ENCODE measurements around the gene FALEC. TPM values are rescaled to one million over a fixed set of nuclear protein-coding genes. Genes with fewer than 3 reads are reported as not detected.

The FALEC gene
- total and polyA plus RNA-seq, 2 of the 8 experiments (the other 6 are each of a cell fraction or from before 2014, with no cell fraction given) = not detected

DNA sequence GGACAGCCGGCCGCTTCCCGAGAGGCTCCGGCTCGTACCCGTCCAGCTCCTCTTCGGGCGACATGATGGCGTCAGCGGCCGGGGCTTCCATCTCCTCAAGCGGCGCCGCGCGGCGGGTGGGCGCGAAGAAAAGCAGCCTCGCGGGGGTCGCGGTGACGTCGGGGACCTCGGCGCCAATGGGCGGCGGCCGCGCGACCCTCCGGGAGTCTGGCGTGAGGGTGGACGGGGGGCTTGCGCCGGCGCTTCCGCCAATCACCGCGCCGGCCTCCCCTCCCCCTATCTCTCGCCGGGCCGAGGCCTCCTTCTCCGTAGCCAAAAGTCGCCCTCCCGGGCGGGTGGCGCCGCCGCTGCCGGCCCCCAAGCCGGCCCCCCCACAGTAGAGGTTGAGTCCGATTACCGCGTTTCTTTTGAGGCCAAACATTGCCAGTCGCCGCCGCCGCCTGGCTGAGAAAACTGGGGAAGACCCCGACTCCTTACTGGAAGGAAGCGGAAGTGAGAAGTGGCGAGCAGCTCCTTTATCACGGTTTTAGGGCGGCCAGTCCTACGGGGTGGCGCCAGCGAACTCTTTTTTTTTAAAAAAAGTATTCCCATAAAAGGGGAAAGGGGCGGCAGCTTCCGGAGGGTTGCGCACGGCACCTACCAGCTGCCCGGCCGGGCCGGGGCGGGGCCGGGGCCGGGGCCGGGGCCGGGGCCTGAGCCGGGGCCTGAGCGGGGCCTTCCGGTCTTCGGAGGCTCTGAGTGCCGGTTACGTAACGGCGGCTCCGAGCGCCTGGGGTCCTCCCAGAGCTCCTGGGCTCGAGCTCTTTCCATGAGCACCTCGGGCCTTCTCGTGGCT, 63.8 kb downstream of the FALEC start, which contains the start of gene MCL1:
Gene MCL1 (minus strand): TSS at position 501 of the 835 bp plus-strand sequence. CDS start 80 bp downstream, at position 421.
- FAIRE-seq = no peak
- H2BK120ac ChIP-seq (replicated peaks; ENCODE audit: low read depth, low read length) = peak within 1 kb of the TSS; percentile 24
- CTCF ChIA-PET (ENCODE audit: partially characterized antibody) = interaction anchor here (0.6 to 3.5 kb wide), 9 partner anchors 8 to 64 kb away, joined by 3 to 29 read pairs (median 4); no protein-coding TSS in a partner anchor
- H3K36me3 ChIP-seq (ENCODE audit: control insufficient read depth in 2 of 4, insufficient read depth in 4 of 4, low read length in 3 of 4) = peaks cover 24 to 45% (median 32%) of the 10 kb centered on the region in 4 experiments
- peak within 1 kb of the TSS; percentile 98 for H3K27ac ChIP-seq (ENCODE audit: low read depth, low read length)
- H3K9me3 ChIP-seq (ENCODE audit: insufficient read depth in 2 of 2, low read depth in 1 of 2, low read length in 1 of 2) = no peaks in the 10 kb centered on the region
- peaks cover 9% of the 10 kb centered on the region for H3K23me2 ChIP-seq (ENCODE audit: low read depth, low read length)
- H4K20me1 ChIP-seq (replicated peaks in 1 of 2; ENCODE audit: control insufficient read depth in 1 of 2, insufficient read depth in 2 of 2, low read length in 2 of 2) = peaks cover 29 to 33% of the 10 kb centered on the region in 2 experiments
- peak within 1 kb of the TSS; percentile 99 for H3K56ac ChIP-seq (replicated peaks; ENCODE audit: insufficient read length, low read depth, low read length)
- H3K27me3 ChIP-seq (replicated peaks in 1 of 4; ENCODE audit: control insufficient read depth in 3 of 4, extremely low read depth in 1 of 4, insufficient read depth in 3 of 4, low read length in 3 of 4) = no peaks in the 10 kb centered on the region
- peak within 1 kb of the TSS; percentile 99 for H3K18ac ChIP-seq (ENCODE audit: extremely low read depth, low read length)
- DNase-seq (ENCODE audit: low read depth in 1 of 2, low spot score in 2 of 2) = peak; percentile 82 to 90
- peaks cover 5 to 15% (median 13%) of the 10 kb centered on the region in 4 experiments for H3K4me1 ChIP-seq (replicated peaks in 1 of 4; ENCODE audit: control insufficient read depth in 3 of 4, insufficient read depth in 4 of 4, low read length in 3 of 4)
- H4K91ac ChIP-seq (replicated peaks; ENCODE audit: insufficient read length, low read length) = peak within 1 kb of the TSS; percentile 96
- H3K23ac ChIP-seq (ENCODE audit: insufficient read length) = no peak within 1 kb of the TSS
- peak within 1 kb of the TSS; percentile 100 for H3K4me3 ChIP-seq (ENCODE audit: extremely low read depth in 1 of 4, insufficient read depth in 2 of 4, low read depth in 3 of 4, low read length in 4 of 4)
- peak within 1 kb of the TSS; percentile 100 for H2BK5ac ChIP-seq (ENCODE audit: low read depth, low read length)
- no peak within 1 kb of the TSS for H2BK20ac ChIP-seq (ENCODE audit: low read length)
- WGBS, 2 experiments (ENCODE audit: extremely low coverage in 1 of 2, insufficient coverage in 1 of 2, insufficient read length in 1 of 2, insufficient replicate concordance in 2 of 2, low coverage in 1 of 2, low lambda C conversion rate in 2 of 2, missing lambda C conversion rate in 1 of 2) = 2% methylated on average over 56 of the region's 94 CpGs; no CpG with 5 or more reads in 1 of the 2 experiments
- H2BK15ac ChIP-seq (ENCODE audit: low read length) = peak within 1 kb of the TSS; percentile 83
- H3K79me2 ChIP-seq (ENCODE audit: control insufficient read depth in 1 of 2, insufficient read depth in 2 of 2, low read length in 2 of 2) = peaks cover 38 to 49% of the 10 kb centered on the region in 2 experiments
- POLR2A ChIA-PET (ENCODE audit: partially characterized antibody) = interaction anchor here (0.7 to 43.7 kb wide), 49 partner anchors 8 to 1018 kb away, joined by 3 to 1380 read pairs (median 4); partner anchors contain the start of genes ADAMTSL4, ANXA9, ARNT and CTSK
- peak within 1 kb of the TSS; percentile 94 for H4K5ac ChIP-seq (ENCODE audit: insufficient read length, low read depth, low read length)
- peak within 1 kb of the TSS; percentile 85 for H3K4ac ChIP-seq (replicated peaks; ENCODE audit: insufficient read length, low read depth, low read length)
- peaks cover 2% of the 10 kb centered on the region; the same call in 1 of the 2 replicates for H3K79me1 ChIP-seq (ENCODE audit: low read depth, low read length)
- H2BK12ac ChIP-seq (ENCODE audit: low read depth, low read length) = peak within 1 kb of the TSS; percentile 99
- peak within 1 kb of the TSS; percentile 99 to 100 (median 100) for H3K9ac ChIP-seq (replicated peaks in 1 of 4; ENCODE audit: extremely low read depth in 1 of 4, low read depth in 3 of 4, low read length in 3 of 4)
- H3K14ac ChIP-seq (ENCODE audit: insufficient read length) = peak within 1 kb of the TSS; percentile 19
- H3K4me2 ChIP-seq (ENCODE audit: insufficient read depth in 1 of 2, low read depth in 2 of 2, low read length in 2 of 2) = peak within 1 kb of the TSS; percentile 72 to 78
- no peak within 1 kb of the TSS for H2AFZ ChIP-seq (ENCODE audit: low read length)
- peak within 1 kb of the TSS; percentile 97 for H2AK5ac ChIP-seq (ENCODE audit: low read depth, low read length)
- peak within 1 kb of the TSS; percentile 98 for H4K8ac ChIP-seq (ENCODE audit: extremely low read depth, insufficient read depth, low read length)
- peak; percentile 94 for TF ChIP-seq GTF2F1 (IDR thresholded peaks at IDR 0.05; ENCODE audit: borderline replicate concordance, low read depth, low read length)
- peak; percentile 94 for TF ChIP-seq POLR2AphosphoS5 (IDR thresholded peaks at IDR 0.05; ENCODE audit: low read depth, low read length)
- TF ChIP-seq ZNF274 (IDR thresholded peaks at IDR 0.05; ENCODE audit: borderline replicate concordance, extremely low read depth, low read length) = no peak
- TF ChIP-seq SP1 (IDR thresholded peaks at IDR 0.05; ENCODE audit: low read depth, low read length) = 0 out of 2 replicates have a peak, but pooled peaks have one; percentile 47
- TF ChIP-seq POU5F1 (IDR thresholded peaks at IDR 0.05; ENCODE audit: low read depth, low read length) = no peak
- no peak for TF ChIP-seq KDM5A (IDR thresholded peaks at IDR 0.05; ENCODE audit: low read length)
- peak; percentile 59; the same call in 1 of the 2 replicates for TF ChIP-seq SP4 (IDR thresholded peaks at IDR 0.05; ENCODE audit: low read length)
- TF ChIP-seq CBX8 (IDR thresholded peaks at IDR 0.05; ENCODE audit: borderline replicate concordance, low read depth, low read length) = no peak
- TF ChIP-seq, protein P1, sequence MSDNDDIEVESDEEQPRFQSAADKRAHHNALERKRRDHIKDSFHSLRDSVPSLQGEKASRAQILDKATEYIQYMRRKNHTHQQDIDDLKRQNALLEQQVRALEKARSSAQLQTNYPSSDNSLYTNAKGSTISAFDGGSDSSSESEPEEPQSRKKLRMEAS (IDR thresholded peaks at IDR 0.05) = peak; percentile 24
- peak; percentile 87 for TF ChIP-seq CREB1 (IDR thresholded peaks at IDR 0.05)
- no peak for TF ChIP-seq JUN (IDR thresholded peaks at IDR 0.05; ENCODE audit: low read depth, low read length)
- TF ChIP-seq KDM4A (IDR thresholded peaks at IDR 0.05; ENCODE audit: low read depth, low read length, severe bottlenecking) = peak; percentile 45
